SK-N-SH (cell line): ENCODE results near the gene CNTNAP5. TPM values are rescaled to one million over a fixed set of nuclear protein-coding genes. Genes with fewer than 3 reads are reported as not detected.

Experiments used
- CTCF ChIA-PET: fragments of 300-600, 350-600 bp; formaldehyde crosslinking; extraction: SDS; loops from one replicate; lab custom pipeline; 2021; lab: Yijun Ruan, JAX
- POLR2A ChIA-PET: fragments of 350-600 bp; sonication (Branson Sonifier 250); formaldehyde crosslinking; extraction: SDS; loops from one replicate; lab custom pipeline; 2020; ENCODE audit warnings: antibody characterized with exemption, inconsistent platforms; lab: Yijun Ruan, JAX
- DNase-seq: peaks from one replicate; pipeline ENCODE4 v3.0.0; 2012
- H2AFZ ChIP-seq: fragments of 200-600 bp; sonication (generic); 2 replicates; pipeline ENCODE4 v1.8.1; 2016; ENCODE audit warnings: antibody characterized with exemption, mild to moderate bottlenecking, low read depth
- H3F3A ChIP-seq: fragments of 200-600 bp; sonication (generic); replicated peaks from 2 replicates; pipeline ENCODE3; 2016; ENCODE audit warnings: antibody characterized with exemption, mild to moderate bottlenecking; ENCODE audit not compliant: insufficient read depth
- H3K27ac ChIP-seq, 2 experiments: fragments of 200-500 bp in 1 of 2; fragments of 200-600 bp in 1 of 2; sonication (Bioruptor generic) in 1 of 2; sonication (generic), shearing (Covaris generic) in 1 of 2; 2 replicates each; pipeline versions ENCODE4 v1.5.1 to v1.6.1; 2014 to 2016; ENCODE audit warnings: low read depth in 2 of 2, inconsistent platforms in 1 of 2, low read length in 1 of 2, mild to moderate bottlenecking in 1 of 2, mixed read lengths in 1 of 2
- H3K27me3 ChIP-seq: fragments of 200-600 bp; sonication (generic), shearing (Covaris generic); 2 replicates; pipeline ENCODE4 v1.6.1; 2016; ENCODE audit warnings: mixed run types; ENCODE audit not compliant: insufficient read depth
- H3K36me3 ChIP-seq, 2 experiments: fragments of 200-500 bp in 1 of 2; fragments of 200-600 bp in 1 of 2; sonication (Bioruptor generic) in 1 of 2; sonication (generic) in 1 of 2; replicated peaks in 1 of 2; 2 replicates each; pipeline versions ENCODE3 to v1.5.1; 2014 to 2016; ENCODE audit warnings: low read length in 1 of 2, mild to moderate bottlenecking in 1 of 2; ENCODE audit not compliant: insufficient read depth in 2 of 2, control insufficient read depth in 1 of 2
- H3K4me1 ChIP-seq, 2 experiments: fragments of 200-500 bp in 1 of 2; fragments of 200-600 bp in 1 of 2; sonication (Bioruptor generic) in 1 of 2; sonication (generic), shearing (Covaris generic) in 1 of 2; 2 replicates each; pipeline versions ENCODE4 v1.5.1 to v1.6.1; 2014 to 2016; ENCODE audit warnings: low read depth in 1 of 2, low read length in 1 of 2, mixed run types in 1 of 2; ENCODE audit not compliant: insufficient read depth in 2 of 2, control insufficient read depth in 1 of 2
- H3K4me2 ChIP-seq: fragments of 200-600 bp; sonication (generic), shearing (Covaris generic); 2 replicates; pipeline ENCODE4 v1.6.1; 2017; ENCODE audit warnings: mixed run types
- H3K4me3 ChIP-seq, 2 experiments: fragments of 200-500 bp in 1 of 2; fragments of 200-600 bp in 1 of 2; sonication (Bioruptor generic) in 1 of 2; sonication (generic), shearing (Covaris generic) in 1 of 2; 2 replicates each; pipeline versions ENCODE4 v1.5.1 to v1.8.1; 2014 to 2016; ENCODE audit warnings: low read depth in 2 of 2, inconsistent platforms in 1 of 2, low read length in 1 of 2, mild to moderate bottlenecking in 1 of 2, mixed read lengths in 1 of 2, moderate library complexity in 1 of 2
- H3K79me2 ChIP-seq: fragments of 200-600 bp; sonication (generic); 2 replicates; pipeline ENCODE4 v1.8.1; 2017; ENCODE audit warnings: mild to moderate bottlenecking; ENCODE audit not compliant: insufficient read depth
- H3K9ac ChIP-seq: fragments of 200-600 bp; sonication (generic); 2 replicates; pipeline ENCODE4 v1.6.1; 2017; ENCODE audit warnings: mixed run types
- H3K9me2 ChIP-seq: fragments of 200-600 bp; sonication (generic); 2 replicates; pipeline ENCODE4 v1.6.1; 2017; ENCODE audit warnings: mixed run types
- H3K9me3 ChIP-seq: fragments of 200-600 bp; sonication (generic); 2 replicates; pipeline ENCODE4 v1.6.1; 2017; ENCODE audit warnings: mixed run types, mild to moderate bottlenecking, moderate library complexity
- H4K20me1 ChIP-seq: fragments of 200-600 bp; sonication (generic); 2 replicates; pipeline ENCODE4 v1.6.1; 2017; ENCODE audit warnings: mild to moderate bottlenecking, mixed run types; ENCODE audit not compliant: insufficient read depth
- CHD2 ChIP-seq: fragments of 150-350 bp; IDR thresholded peaks from 2 replicates; pipeline ENCODE4 v1.6.1; 2018; ENCODE audit warnings: low read length; ENCODE audit not compliant: partially characterized antibody
- ELF1 ChIP-seq: IDR thresholded peaks from 2 replicates; pipeline ENCODE4 v1.4.0; 2012
- EP300 ChIP-seq, 2 experiments: IDR thresholded peaks; 2 replicates each; pipeline versions ENCODE4 v1.4.0 to v1.6.1; 2012; ENCODE audit warnings: borderline replicate concordance in 1 of 2, low read depth in 1 of 2, low read length in 1 of 2
- FOSL2 ChIP-seq: IDR thresholded peaks from 2 replicates; pipeline ENCODE4 v1.4.0; 2012; ENCODE audit warnings: low read depth, mild to moderate bottlenecking, moderate library complexity, borderline replicate concordance
- FOXJ3 ChIP-seq: sonication (generic); formaldehyde crosslinking; IDR thresholded peaks from 2 replicates; pipeline ENCODE4 v1.5.1; 2020; ENCODE audit warnings: mild to moderate bottlenecking, missing genetic modification reagents
- IRF3 ChIP-seq: fragments of 150-350 bp; IDR thresholded peaks from 2 replicates; pipeline ENCODE4 v1.6.1; 2016; ENCODE audit warnings: mild to moderate bottlenecking, low read depth, low read length
- POLR2AphosphoS5 ChIP-seq: IDR thresholded peaks from 2 replicates; pipeline ENCODE4 v1.6.1; 2012; ENCODE audit warnings: low read depth, low read length
- REST ChIP-seq: IDR thresholded peaks from 2 replicates; pipeline ENCODE4 v1.6.1; 2012; ENCODE audit warnings: mild to moderate bottlenecking, low read depth, low read length, moderate library complexity
- RFX5 ChIP-seq: IDR thresholded peaks from 2 replicates; pipeline ENCODE4 v1.6.1; 2012; ENCODE audit warnings: mild to moderate bottlenecking, improper control_type of control experiment, low read length
- YY1 ChIP-seq: IDR thresholded peaks from 2 replicates; pipeline ENCODE4 v1.4.0; 2012; ENCODE audit warnings: low read depth, mild to moderate bottlenecking
- WGBS: methylation state at CpG from one replicate; pipeline ENCODE4 v1.1.6; 2017; ENCODE audit warnings: low lambda C conversion rate; 5-methylcytosine and 5-hydroxymethylcytosine counted together
- polyA plus RNA-seq, 3 experiments: library from polyadenylated mRNA; depleted of rRNA; stranded (reverse); fragments of >200 nt; gene quantifications; 2 replicates each; pipeline ENCODE4 v1.2.3, GENCODE V29; 2012
- TF ChIP-seq, protein P1 (sequence below): IDR thresholded peaks from 2 replicates; pipeline ENCODE4 v1.4.0; 2012; ENCODE audit warnings: low read depth
- TF ChIP-seq, protein P2 (sequence below): IDR thresholded peaks from 2 replicates; pipeline ENCODE4 v1.4.0; 2012; ENCODE audit warnings: low read depth, borderline replicate concordance

The CNTNAP5 gene
- polyA plus RNA-seq, 1 of the 3 experiments (the other 2 are of a cell fraction): 0.08 TPM

DNA sequence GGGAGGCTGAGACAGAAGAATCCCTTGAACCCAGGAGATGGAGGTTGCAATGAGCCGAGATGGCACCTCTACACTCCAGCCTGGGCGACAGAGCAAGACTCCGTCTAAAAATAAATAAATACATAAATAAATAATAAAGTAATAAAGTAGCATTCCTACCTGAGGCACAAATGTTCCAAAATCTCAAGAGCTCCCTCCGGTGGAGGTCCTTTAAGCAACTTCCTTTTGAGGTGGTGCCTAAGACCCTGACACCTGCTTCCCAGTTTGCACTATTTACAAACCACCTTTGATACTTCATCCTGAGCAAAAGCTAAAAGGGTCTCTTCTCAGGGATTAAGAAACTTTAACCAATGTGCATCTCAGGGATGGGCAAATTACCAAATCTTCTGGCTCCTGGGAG is 505.1 kb downstream of the CNTNAP5 start:
- POLR2A ChIA-PET: no interaction called here
- no peak for DNase-seq

More for the DNA sequence above, 505.1 kb downstream of the CNTNAP5 start:
- no peak overlapping the region for H2AFZ ChIP-seq
- TF ChIP-seq POLR2AphosphoS5 (no peak), IRF3 (no peak), EP300 (IDR thresholded peaks at IDR 0.05; ENCODE audit: borderline replicate concordance in 1 of 2, low read depth in 1 of 2, low read length in 1 of 2) (no peak), ELF1 (no peak), CHD2 (no peak), YY1 (no peak), RFX5 (no peak), FOSL2 (no peak), FOXJ3 (CRISPR knock-in tag) (no peak), REST (no peak)
- TF ChIP-seq, protein P1, sequence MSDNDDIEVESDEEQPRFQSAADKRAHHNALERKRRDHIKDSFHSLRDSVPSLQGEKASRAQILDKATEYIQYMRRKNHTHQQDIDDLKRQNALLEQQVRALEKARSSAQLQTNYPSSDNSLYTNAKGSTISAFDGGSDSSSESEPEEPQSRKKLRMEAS: no peak
- TF ChIP-seq, protein P2, sequence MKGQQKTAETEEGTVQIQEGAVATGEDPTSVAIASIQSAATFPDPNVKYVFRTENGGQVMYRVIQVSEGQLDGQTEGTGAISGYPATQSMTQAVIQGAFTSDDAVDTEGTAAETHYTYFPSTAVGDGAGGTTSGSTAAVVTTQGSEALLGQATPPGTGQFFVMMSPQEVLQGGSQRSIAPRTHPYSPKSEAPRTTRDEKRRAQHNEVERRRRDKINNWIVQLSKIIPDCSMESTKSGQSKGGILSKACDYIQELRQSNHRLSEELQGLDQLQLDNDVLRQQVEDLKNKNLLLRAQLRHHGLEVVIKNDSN: no peak
- H3K36me3 ChIP-seq: no peaks in the 10 kb centered on the region
- H3K9ac ChIP-seq: no peak overlapping the region
- 43% methylated on average over 4 of the region's 4 CpGs for WGBS
- H3K9me2 ChIP-seq: no peaks in the 10 kb centered on the region
- H3K4me3 ChIP-seq: no peak overlapping the region
- CTCF ChIA-PET: no interaction called here
- no peaks in the 10 kb centered on the region for H3K79me2 ChIP-seq
- no peak overlapping the region for H3K27ac ChIP-seq
- no peak overlapping the region for H3K4me2 ChIP-seq
- H4K20me1 ChIP-seq: no peaks in the 10 kb centered on the region
- no peaks in the 10 kb centered on the region for H3K4me1 ChIP-seq
- no peaks in the 10 kb centered on the region for H3K27me3 ChIP-seq
- H3F3A ChIP-seq: no peaks in the 10 kb centered on the region
- no peaks in the 10 kb centered on the region for H3K9me3 ChIP-seq
